Caco-2 (cell line): ENCODE results near the gene BCAS3. TPM values are rescaled to one million over a fixed set of nuclear protein-coding genes. Genes with fewer than 3 reads are reported as not detected.
"Not testable (repeated sequence)": the region's sequence is repeated elsewhere in the genome, so short reads cannot be mapped to it uniquely, and the experiment has no call there.

Experiments used
- BruUV-seq: library from RNA; stranded (reverse); fragments of 400-500 nt; replicated peaks from 2 replicates; lab custom pipeline; 2021; lab: Mats Ljungman, UMichigan
- CTCF ChIA-PET: fragments of 300-600 bp; sonication (Branson Sonifier 250); formaldehyde crosslinking; loops from one replicate; lab custom pipeline; 2022; ENCODE audit warnings: antibody characterized with exemption; lab: Charles Lee
- POLR2A ChIA-PET: fragments of 300-600 bp; sonication (Branson Sonifier 250); formaldehyde crosslinking; loops from one replicate; lab custom pipeline; 2022; ENCODE audit warnings: antibody characterized with exemption; lab: Charles Lee
- DNase-seq, 2 experiments: peaks; one replicate each; pipeline versions ENCODE4 v3.0.0 to v3.0.0-alpha.2; 2020 to 2022
- H3K27me3 ChIP-seq: replicated peaks from 2 replicates; pipeline ENCODE4 v1.6.0; 2011; ENCODE audit warnings: low read length; ENCODE audit not compliant: control insufficient read depth, insufficient read depth
- H3K36me3 ChIP-seq: 2 replicates; pipeline ENCODE4 v1.5.1; 2011; ENCODE audit warnings: low read length; ENCODE audit not compliant: control insufficient read depth, insufficient read depth
- H3K4me1 ChIP-seq: fragments of 250-450 bp; sonication (Bioruptor Pico); 2 replicates; pipeline ENCODE4 v1.5.1; 2020; ENCODE audit warnings: mild to moderate bottlenecking
- H3K4me3 ChIP-seq: 2 replicates; pipeline ENCODE4 v1.5.1; 2011; ENCODE audit warnings: low read depth, mild to moderate bottlenecking, control low read depth, low read length
- H3K9me3 ChIP-seq: fragments of 250-450 bp; sonication (Bioruptor Pico); 2 replicates; pipeline ENCODE4 v1.5.1; 2020; ENCODE audit warnings: mild to moderate bottlenecking, moderate library complexity
- H3K27ac Mint-ChIP-seq: one replicate; pipeline ENCODE4 v1.8.0; 2022; ENCODE audit warnings: mixed read lengths; ENCODE audit not compliant: unreplicated experiment
- H3K27me3 Mint-ChIP-seq: one replicate; pipeline ENCODE4 v1.8.0; 2022; ENCODE audit warnings: mixed read lengths; ENCODE audit not compliant: insufficient read depth, unreplicated experiment
- H3K36me3 Mint-ChIP-seq: one replicate; pipeline ENCODE4 v1.8.0; 2022; ENCODE audit warnings: mild to moderate bottlenecking, mixed read lengths; ENCODE audit not compliant: insufficient read depth, unreplicated experiment
- H3K4me1 Mint-ChIP-seq: one replicate; pipeline ENCODE4 v1.8.0; 2022; ENCODE audit warnings: low read depth, mixed read lengths; ENCODE audit not compliant: unreplicated experiment
- H3K4me3 Mint-ChIP-seq: one replicate; pipeline ENCODE4 v1.8.0; 2022; ENCODE audit warnings: mild to moderate bottlenecking, moderate library complexity, mixed read lengths; ENCODE audit not compliant: unreplicated experiment
- H3K9me3 Mint-ChIP-seq: one replicate; pipeline ENCODE4 v1.8.0; 2022; ENCODE audit warnings: mixed read lengths; ENCODE audit not compliant: unreplicated experiment
- intact Hi-C: fragments of 100-400 bp; cut with micrococcal nuclease; formaldehyde crosslinking; loops from one replicate; pipeline ENCODE4 v1.10.0; 2022; ENCODE audit not compliant: unreplicated experiment
- total RNA-seq: library from RNA; stranded (reverse); gene quantifications from 2 replicates; pipeline ENCODE4 v1.2.3, GENCODE V29; 2022
- TF ChIP-seq, protein P1 (sequence below), 2 experiments: fragments of 200-600 bp in 1 of 2; IDR thresholded peaks; 1 replicate in 1 of 2; 2 replicates in 1 of 2; pipeline versions ENCODE4 v1.5.1 to v1.8.0; 2011 to 2022; ENCODE audit warnings: antibody characterized with exemption in 1 of 2, control low read depth in 1 of 2, inconsistent platforms in 1 of 2, low read depth in 1 of 2, low read length in 1 of 2, mild to moderate bottlenecking in 1 of 2, moderate library complexity in 1 of 2; ENCODE audit not compliant: insufficient read depth in 1 of 2, severe bottlenecking in 1 of 2, unreplicated experiment in 1 of 2

BCAS3 gene
- total RNA-seq, 1 experiment from 2014 or later, result 44.1 TPM

GRCh38 chr17:60757437-60757836 is 79.8 kb downstream of the BCAS3 start:
- Mint-ChIP-seq H3K36me3 (no peaks in the 10 kb centered on the region), H3K27me3 (no peaks in the 10 kb centered on the region), H3K9me3 (peaks cover 13% of the 10 kb centered on the region), H3K4me3 (no peak overlapping the region), H3K27ac (no peak overlapping the region), H3K4me1 (no peaks in the 10 kb centered on the region)
- no TSS peak for BruUV-seq
- H3K36me3 ChIP-seq, result no peaks in the 10 kb centered on the region
- DNase-seq, result no peak
- H3K27me3 ChIP-seq, result no peaks in the 10 kb centered on the region
- ChIA-PET POLR2A (no interaction called here), CTCF (no interaction called here)
- no peaks in the 10 kb centered on the region for H3K4me1 ChIP-seq
- 0 out of 2 replicates have a peak, but pooled peaks cover 5% of the 10 kb centered on the region for H3K9me3 ChIP-seq
- intact Hi-C loops, result no loop called here
- H3K4me3 ChIP-seq, result no peak overlapping the region
- TF ChIP-seq, protein P1, sequence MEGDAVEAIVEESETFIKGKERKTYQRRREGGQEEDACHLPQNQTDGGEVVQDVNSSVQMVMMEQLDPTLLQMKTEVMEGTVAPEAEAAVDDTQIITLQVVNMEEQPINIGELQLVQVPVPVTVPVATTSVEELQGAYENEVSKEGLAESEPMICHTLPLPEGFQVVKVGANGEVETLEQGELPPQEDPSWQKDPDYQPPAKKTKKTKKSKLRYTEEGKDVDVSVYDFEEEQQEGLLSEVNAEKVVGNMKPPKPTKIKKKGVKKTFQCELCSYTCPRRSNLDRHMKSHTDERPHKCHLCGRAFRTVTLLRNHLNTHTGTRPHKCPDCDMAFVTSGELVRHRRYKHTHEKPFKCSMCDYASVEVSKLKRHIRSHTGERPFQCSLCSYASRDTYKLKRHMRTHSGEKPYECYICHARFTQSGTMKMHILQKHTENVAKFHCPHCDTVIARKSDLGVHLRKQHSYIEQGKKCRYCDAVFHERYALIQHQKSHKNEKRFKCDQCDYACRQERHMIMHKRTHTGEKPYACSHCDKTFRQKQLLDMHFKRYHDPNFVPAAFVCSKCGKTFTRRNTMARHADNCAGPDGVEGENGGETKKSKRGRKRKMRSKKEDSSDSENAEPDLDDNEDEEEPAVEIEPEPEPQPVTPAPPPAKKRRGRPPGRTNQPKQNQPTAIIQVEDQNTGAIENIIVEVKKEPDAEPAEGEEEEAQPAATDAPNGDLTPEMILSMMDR (IDR thresholded peaks at IDR 0.05; ENCODE audit: insufficient read depth in 1 of 2, low read depth in 1 of 2, low read length in 1 of 2, severe bottlenecking in 1 of 2, unreplicated experiment in 1 of 2), result no peak

DNA sequence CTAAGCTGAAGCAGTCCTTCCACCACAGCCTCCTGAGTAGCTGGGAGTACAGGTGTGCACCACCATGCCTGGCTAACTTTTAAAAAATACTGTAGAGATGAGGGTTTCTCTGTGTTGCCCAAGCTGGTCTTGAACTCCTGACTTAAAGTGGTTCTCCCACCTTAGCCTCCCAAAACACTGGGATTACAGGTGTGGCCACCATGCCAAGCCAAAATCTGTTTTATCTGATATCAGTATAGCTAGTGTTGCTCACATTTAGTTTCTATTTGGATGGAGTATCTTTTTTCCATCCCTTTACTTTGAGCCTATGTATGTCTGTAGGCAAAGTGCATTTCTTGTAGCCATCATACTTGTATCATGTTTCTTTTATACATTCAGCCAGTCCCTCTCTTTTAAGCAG is 82.1 kb downstream of the BCAS3 start:
- Mint-ChIP-seq H3K36me3 (no peaks in the 10 kb centered on the region), H3K27ac (no peak overlapping the region), H3K4me3 (no peak overlapping the region), H3K9me3 (peaks cover 13% of the 10 kb centered on the region), H3K4me1 (no peaks in the 10 kb centered on the region), H3K27me3 (peaks cover 4% of the 10 kb centered on the region)
- TF ChIP-seq, protein P1 (IDR thresholded peaks at IDR 0.05; ENCODE audit: insufficient read depth in 1 of 2, low read depth in 1 of 2, low read length in 1 of 2, severe bottlenecking in 1 of 2, unreplicated experiment in 1 of 2), result no peak
- Histone ChIP-seq H3K4me1 (no peaks in the 10 kb centered on the region), H3K4me3 (no peak overlapping the region), H3K9me3 (0 out of 2 replicates have a peak, but pooled peaks cover 5% of the 10 kb centered on the region), H3K36me3 (no peaks in the 10 kb centered on the region), H3K27me3 (no peaks in the 10 kb centered on the region)
- BruUV-seq, result no TSS peak
- CTCF ChIA-PET, result no interaction called here
- DNase-seq, result no peak
- intact Hi-C loops, result no loop called here
- POLR2A ChIA-PET, result interaction anchor here (0.6 kb wide), 1 partner anchor 21 kb away, joined by 4 read pairs; no protein-coding TSS in a partner anchor

DNA sequence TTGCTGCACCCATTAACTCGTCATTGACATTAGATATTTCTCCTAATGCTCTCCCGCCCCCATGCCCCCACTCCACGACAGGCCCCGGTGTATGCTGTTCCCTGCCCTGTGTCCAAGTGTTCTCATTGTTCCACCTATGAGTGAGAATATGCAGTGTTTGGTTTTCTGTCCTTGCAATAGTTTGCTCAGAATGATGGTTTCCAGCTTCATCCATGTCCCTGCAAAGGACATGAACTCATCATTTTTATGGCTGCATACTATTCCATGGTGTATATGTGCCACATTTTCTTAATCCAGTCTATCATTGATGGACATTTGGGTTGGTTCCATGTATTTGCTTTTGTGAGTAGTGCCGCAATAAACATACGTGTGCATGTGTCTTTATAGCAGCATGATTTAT is 83.7 kb downstream of the BCAS3 start:
- H3K27me3 ChIP-seq, H3K4me1 ChIP-seq, H3K27ac Mint-ChIP-seq, POLR2A ChIA-PET, CTCF ChIA-PET, H3K36me3 ChIP-seq, H3K27me3 Mint-ChIP-seq, H3K4me3 Mint-ChIP-seq, H3K36me3 Mint-ChIP-seq, intact Hi-C loops, DNase-seq, H3K4me1 Mint-ChIP-seq, H3K9me3 ChIP-seq, H3K4me3 ChIP-seq, BruUV-seq: not testable (repeated sequence)
- H3K9me3 Mint-ChIP-seq, result peaks cover 13% of the 10 kb centered on the region
